Fibroblast of lung (primary cell): Measurements from ENCODE around the gene BTBD9. TPM values are rescaled to one million over a fixed set of nuclear protein-coding genes. Genes with fewer than 3 reads are reported as not detected.

ENCODE experiments used
- DNase-seq, 2 donors: peaks; one replicate each; pipeline versions ENCODE4 v3.0.0 to v3.0.0-alpha.2; 2010; ENCODE audit warnings: low read depth in 2 of 2
- H2AFZ ChIP-seq: 2 replicates; pipeline ENCODE4 v1.5.1; 2012; ENCODE audit warnings: low read length, control low read depth, inconsistent platforms
- H3K27ac ChIP-seq: 2 replicates; pipeline ENCODE4 v1.5.1; 2011; ENCODE audit warnings: low read length, control low read depth; ENCODE audit not compliant: insufficient read depth
- H3K27me3 ChIP-seq: 2 replicates; pipeline ENCODE4 v1.5.1; 2011; ENCODE audit warnings: mild to moderate bottlenecking, low read length; ENCODE audit not compliant: control insufficient read depth, insufficient read depth
- H3K36me3 ChIP-seq: 2 replicates; pipeline ENCODE4 v1.5.1; 2011; ENCODE audit warnings: low read length; ENCODE audit not compliant: control insufficient read depth, insufficient read depth
- H3K4me1 ChIP-seq: 2 replicates; pipeline ENCODE4 v1.5.1; 2011; ENCODE audit warnings: low read length; ENCODE audit not compliant: control insufficient read depth, insufficient read depth; ENCODE audit errors: extremely low read depth
- H3K4me2 ChIP-seq: 2 replicates; pipeline ENCODE4 v1.5.1; 2011; ENCODE audit warnings: low read length, control low read depth; ENCODE audit not compliant: insufficient read depth; ENCODE audit errors: extremely low read depth
- H3K4me3 ChIP-seq, 4 experiments: fragments of 200-600 bp in 1 of 4; sonication (generic) in 1 of 4; replicated peaks in 1 of 4; 2 replicates each; pipeline ENCODE4 v1.5.1; 2011 to 2016; ENCODE audit warnings: low read length in 4 of 4, low read depth in 3 of 4, mild to moderate bottlenecking in 3 of 4, control low read depth in 2 of 4, inconsistent platforms in 1 of 4, mixed read lengths in 1 of 4; ENCODE audit not compliant: insufficient read depth in 1 of 4; ENCODE audit errors: control extremely low read depth in 1 of 4
- H3K79me2 ChIP-seq: 2 replicates; pipeline ENCODE4 v1.5.1; 2012; ENCODE audit warnings: mild to moderate bottlenecking, low read length, inconsistent platforms; ENCODE audit not compliant: control insufficient read depth, insufficient read depth
- H3K9ac ChIP-seq: 2 replicates; pipeline ENCODE4 v1.5.1; 2011; ENCODE audit warnings: mild to moderate bottlenecking, low read length, control low read depth; ENCODE audit not compliant: insufficient read depth
- H3K9me3 ChIP-seq: 2 replicates; pipeline ENCODE4 v1.5.1; 2012; ENCODE audit warnings: low read depth, low read length; ENCODE audit not compliant: control insufficient read depth, insufficient read depth
- H4K20me1 ChIP-seq: 2 replicates; pipeline ENCODE4 v1.5.1; 2011; ENCODE audit warnings: low read length; ENCODE audit not compliant: control insufficient read depth, insufficient read depth; ENCODE audit errors: extremely low read depth
- CTCF ChIP-seq, 2 donors: IDR thresholded peaks in 1 of 2; conservative IDR thresholded peaks in 1 of 2; 1 replicate in 1 of 2; 2 replicates in 1 of 2; pipeline ENCODE4 v1.5.1; 2011 to 2012; ENCODE audit warnings: low read length in 2 of 2, control low read depth in 1 of 2, inconsistent platforms in 1 of 2, low read depth in 1 of 2, mild to moderate bottlenecking in 1 of 2
- EZH2 ChIP-seq: IDR thresholded peaks from 2 replicates; pipeline ENCODE4 v1.5.1; 2012; ENCODE audit warnings: low read length, control low read depth, mild to moderate bottlenecking; ENCODE audit errors: missing control alignments
- polyA plus RNA-seq, 2 donors: library from polyadenylated mRNA; depleted of rRNA in 1 of 2; stranded (reverse) in 1 of 2; unstranded in 1 of 2; fragments of >200 nt; gene quantifications; 2 replicates each; pipeline ENCODE4 v1.2.1, GENCODE V29; 2011 to 2012; ENCODE audit warnings: missing spikeins in 1 of 2
- total RNA-seq: library from RNA; depleted of rRNA; stranded (reverse); fragments of >200 nt; gene quantifications from 2 replicates; pipeline ENCODE4 v1.2.1, GENCODE V29; 2014

The BTBD9 gene
- total and polyA plus RNA-seq, 2 donors (not counting 1 experiment from before 2014, with no cell fraction given) = 7.7 to 13.4 TPM

- Histone ChIP-seq H4K20me1 (no peaks in the 10 kb centered on the region), H2AFZ (no peak overlapping the region)
- no peak for TF ChIP-seq CTCF (conservative IDR thresholded peaks at IDR 0.05 in 1 of 2, IDR thresholded peaks at IDR 0.05 in 1 of 2; ENCODE audit: low read depth in 1 of 2, low read length in 2 of 2)
- TF ChIP-seq EZH2 = no peak
These were observed 481.8 kb downstream of the BTBD9 start for GRCh38 chr6:38157905-38158304.

GRCh38 chr6:38156818-38157565 lies 482.7 kb downstream of the BTBD9 start:
- Histone ChIP-seq H3K36me3 (no peaks in the 10 kb centered on the region), H4K20me1 (no peaks in the 10 kb centered on the region), H3K4me3 (no peak overlapping the region), H3K27ac (no peak overlapping the region), H3K9me3 (no peaks in the 10 kb centered on the region), H3K9ac (no peak overlapping the region), H3K4me2 (no peak overlapping the region), H3K79me2 (no peaks in the 10 kb centered on the region), H2AFZ (no peak overlapping the region), H3K4me1 (peaks cover 13% of the 10 kb centered on the region), H3K27me3 (no peaks in the 10 kb centered on the region)
- DNase-seq = no peak
- no peak for TF ChIP-seq CTCF (conservative IDR thresholded peaks at IDR 0.05 in 1 of 2, IDR thresholded peaks at IDR 0.05 in 1 of 2; ENCODE audit: low read depth in 1 of 2, low read length in 2 of 2)
- no peak for TF ChIP-seq EZH2

More at GRCh38 chr6:38157905-38158304, 481.8 kb downstream of the BTBD9 start:
- no peaks in the 10 kb centered on the region for H3K79me2 ChIP-seq
- no peak overlapping the region for H3K4me3 ChIP-seq
- H3K36me3 ChIP-seq = no peaks in the 10 kb centered on the region
- no peak for DNase-seq
- H3K9me3 ChIP-seq = no peaks in the 10 kb centered on the region
- no peak overlapping the region for H3K4me2 ChIP-seq
- H3K27me3 ChIP-seq = no peaks in the 10 kb centered on the region
- H3K9ac ChIP-seq = no peak overlapping the region
- H3K27ac ChIP-seq = no peak overlapping the region
- peaks cover 13% of the 10 kb centered on the region for H3K4me1 ChIP-seq

- Histone ChIP-seq H4K20me1 (no peaks in the 10 kb centered on the region), H3K4me2 (no peak overlapping the region), H3K79me2 (no peaks in the 10 kb centered on the region), H3K27ac (peak overlapping the region; percentile 73), H3K9ac (no peak overlapping the region), H3K4me1 (peaks cover 13% of the 10 kb centered on the region), H3K36me3 (no peaks in the 10 kb centered on the region), H3K27me3 (no peaks in the 10 kb centered on the region), H3K4me3 (no peak overlapping the region), H2AFZ (no peak overlapping the region), H3K9me3 (no peaks in the 10 kb centered on the region)
- peak in 1 of 2 donors; percentile 61 for DNase-seq
- no peak for TF ChIP-seq EZH2
- no peak for TF ChIP-seq CTCF (conservative IDR thresholded peaks at IDR 0.05 in 1 of 2, IDR thresholded peaks at IDR 0.05 in 1 of 2; ENCODE audit: low read depth in 1 of 2, low read length in 2 of 2)
These were observed 484.0 kb downstream of the BTBD9 start for GRCh38 chr6:38155621-38156204.
